Dedifferentiated amniotic fluid mesenchymal stem cell (primary cell): ENCODE measurements around the gene VDAC1.
A peak's percentile ranks its signal among the peaks of the same experiment; 100 is the strongest.
"Not testable (repeated sequence)": the region's sequence is repeated elsewhere in the genome, so short reads cannot be mapped to it uniquely, and the experiment has no call there.

Experiments used
- DNase-seq: peaks from one replicate; pipeline ENCODE4 v3.0.0-alpha.2; 2016; ENCODE audit errors: extremely low spot score

Gene VDAC1

DNA sequence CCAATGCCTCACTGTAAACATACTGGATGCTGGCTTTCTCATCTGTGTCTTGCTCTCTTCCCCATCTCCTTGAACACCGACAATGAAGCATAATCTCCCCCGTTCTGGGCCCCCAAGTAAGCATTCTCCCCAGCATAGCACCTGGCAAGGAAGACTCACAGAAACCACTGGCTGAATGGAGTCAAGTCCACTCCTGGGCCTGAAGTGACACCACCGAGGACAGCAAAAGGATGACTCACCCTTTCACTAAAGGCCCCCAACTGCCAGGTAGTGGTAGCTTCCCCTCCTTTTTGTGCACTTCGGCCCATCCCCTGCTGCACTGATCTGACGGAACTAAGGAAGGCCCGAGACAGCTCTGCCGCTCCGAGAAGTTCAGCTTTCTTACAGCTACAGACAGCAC lies 9.4 kb downstream of the VDAC1 start:
- no peak for DNase-seq

DNA sequence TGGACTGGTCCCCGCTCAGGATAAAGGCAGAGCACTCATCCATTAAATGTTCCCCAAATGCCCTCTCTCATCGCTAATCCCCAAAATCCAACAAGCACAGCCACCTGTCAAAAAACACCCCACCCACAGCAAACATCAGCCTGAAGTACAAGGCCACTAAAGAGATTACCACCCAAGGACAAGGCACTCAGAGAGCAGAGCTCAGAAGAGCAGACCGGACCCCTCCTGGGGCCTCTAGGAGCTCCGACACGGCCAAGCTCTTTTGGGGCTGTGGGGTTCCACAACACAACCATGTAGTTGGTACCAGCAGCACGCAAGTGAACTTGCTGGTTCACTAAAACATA lies 9.8 kb downstream of the VDAC1 start:
- DNase-seq = no peak

- DNase-seq = no peak
Measured at GRCh38 chr5:133994297-133994989, 10.3 kb downstream of the VDAC1 start.

DNA sequence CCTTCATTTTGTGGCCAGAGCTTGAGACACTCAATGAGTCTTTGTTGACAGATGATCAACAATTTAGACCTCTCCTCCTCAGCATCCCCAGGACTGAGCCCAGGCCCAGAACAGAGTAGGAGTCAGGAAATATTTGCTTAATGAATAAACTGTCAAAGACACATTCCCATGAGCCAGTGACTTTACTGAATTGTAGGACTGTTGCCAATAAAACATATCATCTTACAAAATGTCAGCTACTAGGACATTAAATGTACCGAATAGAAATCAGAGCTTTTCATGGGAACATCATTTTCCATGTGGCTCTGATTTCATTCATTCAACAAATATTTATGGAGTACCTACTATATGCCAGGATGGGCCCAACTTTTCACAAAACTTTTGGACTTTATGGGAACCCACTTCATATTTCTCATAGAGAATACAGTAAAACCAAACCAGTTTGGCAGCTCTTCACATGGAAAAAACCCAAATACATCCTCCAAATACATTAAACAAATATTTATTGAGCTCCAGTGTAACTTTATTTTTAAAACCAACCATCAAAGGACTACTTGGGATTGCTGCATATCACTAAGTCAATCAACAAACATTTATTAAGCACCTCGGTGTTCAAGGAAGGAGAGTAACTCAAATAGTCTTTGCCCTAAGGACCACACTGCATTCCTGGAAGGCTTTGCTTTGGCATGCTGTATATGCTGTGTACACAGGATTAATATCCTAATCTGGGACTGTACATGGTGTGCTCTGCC lies 11.4 kb downstream of the VDAC1 start:
- DNase-seq = peak; percentile 66

DNA sequence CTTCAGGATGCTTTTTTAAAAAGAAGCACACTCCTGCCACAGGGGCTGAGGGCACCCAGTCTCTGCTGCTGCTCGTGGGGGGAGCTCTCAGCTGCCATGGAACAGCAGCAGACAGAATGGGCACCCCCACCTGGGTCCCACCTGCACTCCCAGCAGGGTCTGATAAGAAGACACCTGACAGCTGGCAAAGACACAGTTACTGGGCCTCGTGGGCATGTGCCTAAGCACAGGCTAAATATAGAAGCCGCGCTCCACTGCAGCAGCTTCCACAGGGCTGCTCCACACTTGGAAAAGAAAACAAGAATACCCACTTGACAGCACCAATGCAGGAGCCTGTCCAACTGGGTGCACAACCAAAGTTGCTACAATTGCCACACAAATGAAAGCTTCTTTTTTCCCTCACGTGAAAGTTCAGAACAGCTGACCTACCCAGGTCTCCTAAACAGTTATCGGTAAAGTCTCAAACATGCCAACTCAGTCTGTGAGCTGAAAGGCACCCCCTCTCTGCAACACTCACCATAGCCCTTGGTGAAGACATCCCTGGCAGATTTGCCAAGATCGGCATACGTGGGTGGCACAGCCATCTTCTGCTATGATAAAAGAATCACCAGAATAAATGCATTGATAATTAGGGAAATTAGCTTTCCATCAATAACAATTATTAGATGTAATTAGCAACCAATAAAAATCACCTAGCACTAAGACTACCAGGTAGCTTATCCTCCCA lies 12.2 kb downstream of the VDAC1 start:
- DNase-seq = no peak

DNA sequence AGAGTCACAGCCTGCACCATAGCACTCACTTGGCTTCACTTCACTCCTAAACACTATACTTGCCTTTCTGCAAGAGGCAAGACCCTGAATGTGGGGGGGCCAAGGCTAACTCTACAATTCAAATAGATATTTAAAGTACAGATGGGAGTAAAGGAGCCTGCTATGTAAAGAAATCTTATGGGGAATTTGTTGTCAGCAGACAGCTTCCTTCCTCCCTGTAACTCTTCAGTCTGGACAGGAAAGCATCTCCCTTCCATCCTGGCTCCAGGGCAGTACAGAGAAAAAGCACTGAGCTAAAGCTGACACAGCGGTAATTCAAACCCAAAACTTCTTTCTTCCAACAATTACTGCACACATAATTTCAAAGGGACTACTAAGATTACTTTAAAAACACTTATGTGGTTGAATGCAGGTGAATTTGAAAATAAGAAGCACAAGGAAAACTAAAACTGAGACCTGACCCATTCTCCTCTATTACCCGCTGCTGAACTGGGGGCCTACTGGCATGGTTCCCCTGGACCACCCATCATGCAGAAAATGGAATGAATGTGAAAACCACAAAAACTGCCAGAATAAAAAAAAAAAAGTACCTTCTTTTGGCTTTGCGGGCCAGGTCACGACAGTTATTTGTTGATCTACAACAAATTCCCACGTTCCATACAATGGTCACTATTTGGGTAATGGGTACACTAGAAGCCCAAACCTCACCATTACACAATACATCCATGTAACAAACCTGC lies 13.4 kb downstream of the VDAC1 start:
- no peak for DNase-seq

- no peak for DNase-seq
Measured at GRCh38 chr5:133990396-133990795, 14.4 kb downstream of the VDAC1 start.

DNA sequence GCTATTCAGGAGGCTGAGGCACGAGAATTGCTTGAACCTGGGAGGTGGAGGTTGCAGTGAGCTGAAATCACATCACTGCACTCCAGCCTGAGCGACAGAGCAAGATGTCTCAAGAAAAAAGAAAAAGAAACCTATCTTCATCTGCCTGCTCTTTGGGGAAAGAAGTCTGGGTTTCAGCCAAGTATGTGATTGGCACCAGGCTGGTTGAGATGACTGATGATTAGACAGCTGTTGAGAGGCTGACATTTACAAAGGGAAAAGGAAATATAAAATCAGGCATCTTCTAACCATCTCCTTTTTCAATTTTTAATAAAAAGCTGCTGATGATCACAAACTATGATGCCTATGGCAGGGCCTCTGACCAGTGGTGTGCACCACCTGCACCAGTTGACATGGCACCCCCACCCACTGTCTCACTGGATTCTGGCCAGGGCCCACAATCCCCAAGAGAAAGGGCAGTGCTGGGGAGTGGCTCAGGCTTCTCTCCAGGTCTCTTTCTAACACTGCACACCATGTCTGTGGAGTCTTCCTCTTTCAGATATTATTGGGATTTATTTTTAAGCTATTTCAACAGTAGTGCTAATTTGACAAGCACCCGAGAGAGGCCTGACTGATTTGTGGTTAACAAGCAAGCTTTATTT lies 19.1 kb downstream of the VDAC1 start:
- DNase-seq = no peak

DNA sequence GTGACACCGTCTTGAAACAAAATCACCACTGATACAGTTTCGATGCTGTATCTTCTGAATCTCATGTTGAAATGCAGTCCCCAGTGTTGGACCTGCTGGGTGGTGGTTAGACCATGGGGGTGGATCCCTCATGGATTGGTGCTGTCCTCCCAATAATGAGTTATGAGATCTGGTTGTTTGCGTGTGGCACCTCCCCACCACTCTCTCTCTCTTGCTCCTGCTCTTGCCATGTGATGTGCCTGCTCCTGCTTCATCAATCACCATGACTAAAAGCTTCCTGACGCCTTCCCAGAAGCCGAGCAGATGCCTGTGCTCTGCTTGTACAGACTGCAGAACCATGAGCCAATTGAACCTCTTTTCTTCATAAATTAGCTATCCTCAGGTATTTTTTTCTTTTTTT lies 21.1 kb downstream of the VDAC1 start:
- no peak for DNase-seq

DNA sequence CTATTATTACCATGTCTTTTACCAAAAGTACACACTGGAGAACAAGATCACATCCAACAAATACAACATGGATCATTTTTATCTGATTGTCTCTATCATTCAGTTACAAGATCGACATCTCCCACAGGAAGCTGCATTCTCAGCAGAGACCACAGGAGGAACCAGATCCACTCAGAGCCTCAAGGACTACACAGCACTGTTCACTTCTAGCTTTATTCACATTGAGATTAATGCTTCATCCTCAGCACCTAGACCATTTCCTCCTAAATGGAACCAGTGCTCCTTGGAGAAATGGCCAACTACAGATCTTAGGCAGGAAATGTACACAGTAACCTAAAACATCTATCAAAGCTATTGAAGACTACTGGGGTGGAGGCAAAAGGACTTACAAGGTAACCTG lies 23.1 kb downstream of the VDAC1 start:
- DNase-seq = no peak

DNA sequence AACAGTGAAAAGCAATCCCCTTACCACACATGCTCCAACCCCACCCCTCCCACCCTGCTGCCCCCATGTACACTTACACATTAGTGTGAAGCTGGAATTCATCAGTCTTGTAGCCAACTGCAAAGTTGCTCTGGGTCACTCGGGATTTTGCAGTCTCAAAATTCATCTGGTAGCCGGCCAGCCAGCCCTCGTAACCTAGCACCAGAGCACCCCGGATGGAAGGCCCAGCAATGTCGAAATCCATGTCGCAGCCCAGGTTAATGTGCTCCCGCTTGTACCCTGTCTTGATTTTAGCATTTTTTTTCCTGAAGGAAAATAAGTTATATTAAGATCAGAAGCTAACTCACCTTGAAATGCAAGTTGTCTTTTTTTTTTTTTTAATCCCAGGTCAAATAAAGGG lies 24.1 kb downstream of the VDAC1 start:
- DNase-seq = no peak

DNA sequence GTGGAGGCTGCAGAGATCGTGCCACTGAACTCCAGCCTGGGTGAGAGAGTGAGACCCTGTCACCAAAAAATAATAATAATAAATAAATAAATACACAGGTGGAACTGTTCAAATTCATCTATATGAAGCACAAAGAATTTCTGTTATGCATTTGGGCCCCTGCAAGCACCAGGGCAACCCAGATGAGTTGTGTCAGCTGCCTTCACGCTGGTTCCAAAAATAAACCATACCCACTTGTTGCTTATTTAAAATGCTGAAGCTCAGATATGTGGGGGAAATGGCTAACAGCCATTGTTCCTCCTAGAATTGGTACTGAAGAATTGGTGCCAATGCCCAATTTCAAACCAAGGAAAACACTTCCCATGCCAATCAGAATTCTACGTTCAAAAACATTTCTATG lies 25.8 kb downstream of the VDAC1 start:
- DNase-seq = no peak

DNA sequence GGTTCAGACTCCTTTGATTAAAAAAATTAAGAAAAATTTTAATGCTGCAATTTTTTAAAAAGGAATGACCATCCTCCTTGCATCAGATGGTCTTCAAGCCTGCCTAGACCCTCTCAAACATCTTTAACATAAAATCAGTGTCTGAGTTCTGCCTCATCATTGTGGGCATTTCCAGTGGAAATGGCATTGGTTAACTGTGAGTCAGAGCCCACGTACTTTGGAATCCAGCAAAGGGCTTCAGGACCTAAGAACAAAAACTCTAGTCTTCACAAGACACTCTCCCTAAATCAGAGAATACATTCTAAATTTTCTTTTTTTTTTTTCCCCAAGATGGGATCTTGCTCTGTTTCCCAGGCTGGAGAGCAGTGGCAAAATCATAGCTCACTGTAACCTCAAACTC lies 26.9 kb downstream of the VDAC1 start:
- DNase-seq = peak; percentile 46

GRCh38 chr5:133977161-133977787 lies 27.5 kb downstream of the VDAC1 start:
- DNase-seq = no peak

DNA sequence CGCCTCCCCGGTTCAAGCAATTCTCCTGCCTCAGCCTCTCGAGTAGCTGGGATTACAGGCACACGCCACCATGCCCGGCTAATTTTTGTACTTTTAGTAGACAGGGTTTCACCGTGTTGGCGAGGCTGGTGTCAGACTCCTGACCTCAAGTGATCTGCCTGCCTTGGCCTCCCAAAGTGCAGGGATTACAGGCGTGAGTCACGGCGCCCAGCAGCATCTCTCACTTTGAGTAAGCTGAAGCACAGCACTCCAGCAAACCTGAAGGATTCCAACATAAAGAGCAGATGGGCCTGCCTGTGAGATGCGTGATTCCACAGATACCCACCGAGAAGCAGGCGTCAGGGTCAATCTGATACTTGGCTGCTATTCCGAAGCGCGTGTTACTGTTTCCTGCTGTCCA lies 29.2 kb downstream of the VDAC1 start:
- DNase-seq = not testable (repeated sequence)

GRCh38 chr5:133974142-133974541 lies 30.6 kb downstream of the VDAC1 start:
- DNase-seq = no peak

DNA sequence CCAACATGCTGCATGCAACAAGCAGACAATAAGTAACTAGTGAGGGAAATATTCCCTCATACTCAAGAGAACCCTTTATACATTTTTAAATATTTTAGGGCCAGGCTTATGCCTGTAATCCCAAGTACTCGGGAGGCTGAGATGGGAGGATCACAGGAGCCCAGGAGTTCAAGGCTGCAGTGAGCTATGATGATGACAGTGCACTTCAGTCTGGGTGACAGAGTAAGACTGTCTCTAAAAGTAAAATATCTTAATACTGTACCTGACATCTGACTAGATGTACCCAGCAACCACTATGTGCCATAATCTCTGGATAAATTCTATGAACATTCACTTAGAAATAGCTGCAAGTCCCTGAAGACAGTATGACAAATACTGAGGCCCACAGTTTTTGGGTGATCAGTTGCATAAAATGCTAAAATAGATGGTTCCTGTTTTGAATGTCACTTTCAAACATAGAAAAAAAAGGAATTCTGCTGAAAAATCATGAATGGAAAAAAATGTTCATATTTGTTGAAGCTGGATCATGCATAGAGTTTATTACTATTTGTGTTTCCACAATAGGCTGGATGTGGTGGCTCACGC lies 34.4 kb downstream of the VDAC1 start:
- no peak for DNase-seq

DNA sequence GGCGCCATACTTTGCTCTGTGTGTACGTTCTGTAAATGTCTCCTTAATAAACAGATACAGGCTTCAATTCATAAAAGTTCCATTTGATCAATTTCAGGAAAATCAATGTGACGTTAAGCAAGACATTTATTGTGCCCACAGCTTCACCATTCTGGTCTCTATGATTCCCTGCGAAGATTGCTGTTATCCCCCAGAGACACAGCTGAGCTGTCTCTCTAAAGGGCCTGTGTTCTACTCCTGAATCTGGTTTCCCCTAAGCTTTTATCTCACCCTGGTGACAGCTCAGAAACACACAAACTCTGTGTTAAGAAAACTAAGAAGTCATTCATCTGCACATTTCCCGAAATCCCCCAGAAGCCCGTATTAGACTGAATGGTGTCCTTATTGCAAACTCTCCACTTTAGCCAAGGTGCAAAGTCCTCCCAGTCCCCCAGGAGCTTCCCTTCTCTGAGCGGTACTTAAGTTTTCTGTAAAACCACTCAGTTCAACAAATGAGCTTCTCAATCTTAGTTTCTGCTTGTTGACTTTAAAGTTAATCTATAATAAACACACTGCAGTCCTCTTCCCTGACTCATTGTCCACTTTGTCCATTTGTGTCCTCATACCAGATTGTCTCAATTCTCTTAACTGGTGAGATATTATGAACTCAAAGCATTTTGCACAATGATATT lies 35.0 kb downstream of the VDAC1 start:
- DNase-seq = no peak

- DNase-seq = peak; percentile 98
Measured at GRCh38 chr5:133968204-133968980, 36.4 kb downstream of the VDAC1 start, which contains the start of gene C5orf15. Gene C5orf15 (minus strand): TSS chr5:133968625. CDS start chr5:133968584, 41 bp downstream.
